Naive thymus-derived CD4-positive, alpha-beta T cell (primary cell): ENCODE results near the gene CDKN1A. TPM values are rescaled to one million over a fixed set of nuclear protein-coding genes. Genes with fewer than 3 reads are reported as not detected.

ENCODE experiments used
- ATAC-seq: fragments of 150-1000 bp; cut with Tn5 transposase; 2 replicates; pipeline ENCODE4 v1.10.0; 2021; ENCODE audit warnings: mild to moderate bottlenecking, moderate library complexity
- CTCF ChIA-PET: fragments of 350-600 bp; sonication (Branson Sonifier 250); formaldehyde crosslinking; loops from one replicate; lab custom pipeline; 2021; ENCODE audit warnings: antibody characterized with exemption; lab: Charles Lee
- POLR2A ChIA-PET: fragments of 350-600 bp; sonication (Branson Sonifier 250); formaldehyde crosslinking; loops from one replicate; lab custom pipeline; 2021; ENCODE audit warnings: antibody characterized with exemption, inconsistent platforms; lab: Charles Lee
- DNase-seq, 9 donors: peaks; one replicate each; pipeline versions ENCODE4 v3.0.0 to v3.0.0-alpha.2; 2020 to 2022; ENCODE audit warnings: mixed read lengths in 1 of 9
- H3K27ac ChIP-seq: one replicate; pipeline ENCODE4 v1.7.0; 2013; ENCODE audit warnings: mild to moderate bottlenecking, low read depth, low read length, moderate library complexity
- H3K27me3 ChIP-seq, 2 donors: one replicate each; pipeline ENCODE4 v1.7.0; 2013; ENCODE audit warnings: low read length in 2 of 2, mild to moderate bottlenecking in 2 of 2, moderate library complexity in 2 of 2; ENCODE audit not compliant: control insufficient read depth in 2 of 2, insufficient read depth in 2 of 2
- H3K36me3 ChIP-seq, 3 experiments: 1 replicate in 2 of 3; 2 replicates in 1 of 3; pipeline ENCODE4 v1.7.0; 2013; ENCODE audit warnings: low read length in 3 of 3, mild to moderate bottlenecking in 3 of 3, moderate library complexity in 1 of 3; ENCODE audit not compliant: insufficient read depth in 3 of 3, control insufficient read depth in 2 of 3
- H3K4me1 ChIP-seq, 2 donors: one replicate each; pipeline ENCODE4 v1.7.0; 2013; ENCODE audit warnings: low read length in 2 of 2, mild to moderate bottlenecking in 2 of 2, moderate library complexity in 1 of 2; ENCODE audit not compliant: control insufficient read depth in 2 of 2, insufficient read depth in 2 of 2
- H3K4me3 ChIP-seq: 2 replicates; pipeline ENCODE4 v1.7.0; 2013; ENCODE audit warnings: mild to moderate bottlenecking, low read length
- H3K9me3 ChIP-seq, 3 experiments: 1 replicate in 2 of 3; 2 replicates in 1 of 3; pipeline ENCODE4 v1.7.0; 2013; ENCODE audit warnings: low read length in 3 of 3; ENCODE audit not compliant: control insufficient read depth in 2 of 3
- H3K27ac Mint-ChIP-seq, 9 donors: one replicate each; pipeline ENCODE4 v1.8.0; 2020 to 2022; ENCODE audit warnings: mixed read lengths in 9 of 9, mild to moderate bottlenecking in 8 of 9, moderate library complexity in 5 of 9, inconsistent platforms in 2 of 9
- H3K27me3 Mint-ChIP-seq, 5 donors: one replicate each; pipeline ENCODE4 v1.8.0; 2021 to 2022; ENCODE audit warnings: mixed read lengths in 5 of 5, mild to moderate bottlenecking in 1 of 5
- H3K36me3 Mint-ChIP-seq, 5 donors: one replicate each; pipeline ENCODE4 v1.8.0; 2020 to 2022; ENCODE audit warnings: mixed read lengths in 5 of 5, mild to moderate bottlenecking in 3 of 5, inconsistent platforms in 1 of 5
- H3K4me1 Mint-ChIP-seq, 7 donors: one replicate each; pipeline ENCODE4 v1.8.0; 2020 to 2022; ENCODE audit warnings: mixed read lengths in 7 of 7, mild to moderate bottlenecking in 3 of 7, inconsistent platforms in 1 of 7
- H3K4me3 Mint-ChIP-seq, 10 donors: one replicate each; pipeline ENCODE4 v1.8.0; 2020 to 2022; ENCODE audit warnings: mild to moderate bottlenecking in 10 of 10, mixed read lengths in 10 of 10, moderate library complexity in 6 of 10, inconsistent platforms in 2 of 10
- H3K9me3 Mint-ChIP-seq, 11 donors: one replicate each; pipeline ENCODE4 v1.8.0; 2020 to 2022; ENCODE audit warnings: mixed read lengths in 11 of 11, mild to moderate bottlenecking in 4 of 11, inconsistent platforms in 1 of 11, moderate library complexity in 1 of 11
- intact Hi-C, 2 donors: fragments of 100-400 bp; cut with micrococcal nuclease; formaldehyde crosslinking; loops; one replicate each; pipeline ENCODE4 v1.15.1; 2023
- polyA plus RNA-seq, 2 donors: library from polyadenylated mRNA; unstranded; fragments of 300-500 nt; fragmentation: Illumina TruSeq; gene quantifications; one replicate each; pipeline ENCODE4 v1.2.3, GENCODE V29; 2021
- total RNA-seq, 6 experiments: library from RNA in 5 of 6; stranded (reverse) in 5 of 6; gene quantifications; 1 replicate in 5 of 6; 2 replicates in 1 of 6; pipeline ENCODE4 v1.2.3 and lab custom pipeline; 2021 to 2026

Gene CDKN1A
- total and polyA plus RNA-seq, 7 experiments from 2014 or later = 0.08 to 156 (median 1.6) TPM

GRCh38 chr6:36715469-36715868 lies 37.0 kb downstream of the CDKN1A start:
- no peaks in the 10 kb centered on the region for H3K9me3 Mint-ChIP-seq
- H3K27ac ChIP-seq = no peak overlapping the region
- H3K4me1 ChIP-seq = no peaks in the 10 kb centered on the region
- no peaks in the 10 kb centered on the region for H3K36me3 ChIP-seq
- H3K9me3 ChIP-seq = no peaks in the 10 kb centered on the region
- intact Hi-C loops = no loop called here
- no peak overlapping the region for H3K4me3 Mint-ChIP-seq
- ChIA-PET POLR2A (no interaction called here), CTCF (no interaction called here)
- no peak overlapping the region for H3K27ac Mint-ChIP-seq
- ATAC-seq (no peak), DNase-seq (no peak)
- peaks cover 0 to 19% (median 0%) of the 10 kb centered on the region in 5 donors for H3K27me3 Mint-ChIP-seq
- H3K27me3 ChIP-seq = no peaks in the 10 kb centered on the region
- H3K36me3 Mint-ChIP-seq = no peaks in the 10 kb centered on the region
- peaks cover 0 to 4% (median 0%) of the 10 kb centered on the region in 7 donors for H3K4me1 Mint-ChIP-seq
- H3K4me3 ChIP-seq = no peak overlapping the region

- no peaks in the 10 kb centered on the region for H3K36me3 ChIP-seq
- DNase-seq (no peak), ATAC-seq (no peak)
- ChIA-PET POLR2A (no interaction called here), CTCF (no interaction called here)
- H3K36me3 Mint-ChIP-seq = no peaks in the 10 kb centered on the region
- H3K9me3 Mint-ChIP-seq = no peaks in the 10 kb centered on the region
- peaks cover 0 to 4% (median 0%) of the 10 kb centered on the region in 7 donors for H3K4me1 Mint-ChIP-seq
- no peaks in the 10 kb centered on the region for H3K9me3 ChIP-seq
- intact Hi-C loops = no loop called here
- no peaks in the 10 kb centered on the region for H3K27me3 ChIP-seq
- no peak overlapping the region for H3K4me3 ChIP-seq
- no peak overlapping the region for H3K4me3 Mint-ChIP-seq
- H3K4me1 ChIP-seq = no peaks in the 10 kb centered on the region
- H3K27ac ChIP-seq = no peak overlapping the region
- no peak overlapping the region for H3K27ac Mint-ChIP-seq
- peaks cover 0 to 16% (median 0%) of the 10 kb centered on the region in 5 donors for H3K27me3 Mint-ChIP-seq
Observed at GRCh38 chr6:36716476-36717093, 38.1 kb downstream of the CDKN1A start.

GRCh38 chr6:36717231-36717825 lies 38.8 kb downstream of the CDKN1A start:
- peaks cover 0 to 13% (median 0%) of the 10 kb centered on the region in 5 donors for H3K27me3 Mint-ChIP-seq
- peak overlapping the region in 1 of 9 donors; percentile 23 for H3K27ac Mint-ChIP-seq
- intact Hi-C loops = no loop called here
- Histone ChIP-seq H3K4me3 (no peak overlapping the region), H3K4me1 (no peaks in the 10 kb centered on the region), H3K9me3 (no peaks in the 10 kb centered on the region), H3K36me3 (no peaks in the 10 kb centered on the region), H3K27me3 (no peaks in the 10 kb centered on the region), H3K27ac (no peak overlapping the region)
- H3K4me1 Mint-ChIP-seq = peaks cover 0 to 4% (median 0%) of the 10 kb centered on the region in 7 donors
- H3K4me3 Mint-ChIP-seq = no peak overlapping the region
- ChIA-PET CTCF (no interaction called here), POLR2A (no interaction called here)
- DNase-seq (no peak), ATAC-seq (no peak)
- no peaks in the 10 kb centered on the region for H3K36me3 Mint-ChIP-seq
- H3K9me3 Mint-ChIP-seq = no peaks in the 10 kb centered on the region

GRCh38 chr6:36717871-36718540 lies 39.5 kb downstream of the CDKN1A start:
- no peak for DNase-seq
- Histone ChIP-seq H3K36me3 (no peaks in the 10 kb centered on the region), H3K4me3 (no peak overlapping the region), H3K27ac (no peak overlapping the region), H3K4me1 (no peaks in the 10 kb centered on the region), H3K27me3 (no peaks in the 10 kb centered on the region), H3K9me3 (no peaks in the 10 kb centered on the region)
- peaks cover 0 to 9% (median 0%) of the 10 kb centered on the region in 5 donors for H3K27me3 Mint-ChIP-seq
- peaks cover 0 to 4% (median 0%) of the 10 kb centered on the region in 7 donors for H3K4me1 Mint-ChIP-seq
- no peak for ATAC-seq
- POLR2A ChIA-PET = no interaction called here
- no peaks in the 10 kb centered on the region for H3K9me3 Mint-ChIP-seq
- H3K27ac Mint-ChIP-seq = no peak overlapping the region
- intact Hi-C loops = no loop called here
- no peak overlapping the region for H3K4me3 Mint-ChIP-seq
- CTCF ChIA-PET = no interaction called here
- no peaks in the 10 kb centered on the region for H3K36me3 Mint-ChIP-seq

GRCh38 chr6:36718560-36718959 lies 40.0 kb downstream of the CDKN1A start:
- H3K4me3 Mint-ChIP-seq = no peak overlapping the region
- intact Hi-C loops = no loop called here
- Histone ChIP-seq H3K9me3 (no peaks in the 10 kb centered on the region), H3K27ac (no peak overlapping the region), H3K4me1 (no peaks in the 10 kb centered on the region), H3K4me3 (no peak overlapping the region), H3K36me3 (no peaks in the 10 kb centered on the region), H3K27me3 (no peaks in the 10 kb centered on the region)
- H3K36me3 Mint-ChIP-seq = no peaks in the 10 kb centered on the region
- CTCF ChIA-PET = no interaction called here
- POLR2A ChIA-PET = no interaction called here
- no peak for DNase-seq
- H3K9me3 Mint-ChIP-seq = no peaks in the 10 kb centered on the region
- ATAC-seq = no peak
- peaks cover 0 to 4% (median 0%) of the 10 kb centered on the region in 7 donors for H3K4me1 Mint-ChIP-seq
- peaks cover 0 to 5% (median 0%) of the 10 kb centered on the region in 5 donors for H3K27me3 Mint-ChIP-seq
- H3K27ac Mint-ChIP-seq = no peak overlapping the region

GRCh38 chr6:36719126-36719525 lies 40.6 kb downstream of the CDKN1A start:
- no peaks in the 10 kb centered on the region for H3K9me3 ChIP-seq
- H3K27me3 ChIP-seq = no peaks in the 10 kb centered on the region
- H3K27ac Mint-ChIP-seq = peak overlapping the region in 1 of 9 donors; percentile 72
- CTCF ChIA-PET = no interaction called here
- H3K27ac ChIP-seq = no peak overlapping the region
- no peaks in the 10 kb centered on the region for H3K36me3 ChIP-seq
- no peaks in the 10 kb centered on the region for H3K36me3 Mint-ChIP-seq
- H3K4me3 ChIP-seq = no peak overlapping the region
- peaks cover 0 to 4% (median 0%) of the 10 kb centered on the region in 5 donors for H3K27me3 Mint-ChIP-seq
- intact Hi-C loops = no loop called here
- POLR2A ChIA-PET = no interaction called here
- H3K4me1 ChIP-seq = no peaks in the 10 kb centered on the region
- no peak overlapping the region for H3K4me3 Mint-ChIP-seq
- ATAC-seq = no peak
- peaks cover 0 to 4% (median 0%) of the 10 kb centered on the region in 7 donors for H3K4me1 Mint-ChIP-seq
- no peaks in the 10 kb centered on the region for H3K9me3 Mint-ChIP-seq
- no peak for DNase-seq
